IMR-90 (cell line): ENCODE results near the gene ALPK3.

ENCODE experiments used
- MXI1 ChIP-seq: IDR thresholded peaks from 2 replicates; pipeline ENCODE4 v1.6.1; 2012; ENCODE audit warnings: low read depth, mild to moderate bottlenecking, low read length, moderate library complexity, borderline replicate concordance
- POLR2A ChIP-seq: IDR thresholded peaks from 2 replicates; pipeline ENCODE4 v1.6.1; 2012; ENCODE audit warnings: mild to moderate bottlenecking, low read depth, low read length
- RCOR1 ChIP-seq: IDR thresholded peaks from 2 replicates; pipeline ENCODE4 v1.6.1; 2012; ENCODE audit warnings: mild to moderate bottlenecking, low read length, improper control_type of control experiment; ENCODE audit not compliant: insufficient replicate concordance
- SMC3 ChIP-seq: fragments of 150-350 bp; IDR thresholded peaks from 2 replicates; pipeline ENCODE4 v1.6.1; 2016; ENCODE audit warnings: low read depth, mild to moderate bottlenecking, antibody characterized with exemption, low read length, moderate library complexity
- USF2 ChIP-seq: fragments of 150-350 bp; IDR thresholded peaks from 2 replicates; pipeline ENCODE4 v1.6.1; 2017; ENCODE audit warnings: mild to moderate bottlenecking, antibody characterized with exemption, low read length, low read depth
- TF ChIP-seq, protein P1 (sequence below): conservative IDR thresholded peaks from 2 replicates; pipeline ENCODE4 v1.5.1; 2012; ENCODE audit warnings: mild to moderate bottlenecking, low read depth, low read length, improper control_type of control experiment

DNA sequence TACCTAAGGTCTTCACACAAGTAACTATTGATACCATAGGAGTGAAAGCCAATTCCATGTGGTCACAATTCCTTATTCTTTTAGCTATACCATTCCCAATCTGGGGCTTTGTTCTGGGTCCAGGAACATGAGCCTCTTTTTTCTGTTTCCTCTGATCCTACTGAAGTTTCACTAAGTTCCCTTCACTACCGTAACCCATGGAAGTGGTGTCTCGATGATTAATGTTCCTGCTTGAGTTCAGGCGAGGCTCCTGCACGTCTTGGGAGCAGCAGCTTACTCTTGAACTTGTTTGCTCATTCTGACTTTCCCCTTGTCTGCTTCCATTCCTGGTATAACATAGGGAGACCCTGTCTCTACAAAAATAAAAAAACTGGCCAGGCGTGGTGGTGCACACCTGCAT is 45.1 kb upstream of the ALPK3 start:
- TF ChIP-seq SMC3 (no peak), POLR2A (no peak), USF2 (no peak), MXI1 (no peak), RCOR1 (no peak)
- TF ChIP-seq, protein P1, sequence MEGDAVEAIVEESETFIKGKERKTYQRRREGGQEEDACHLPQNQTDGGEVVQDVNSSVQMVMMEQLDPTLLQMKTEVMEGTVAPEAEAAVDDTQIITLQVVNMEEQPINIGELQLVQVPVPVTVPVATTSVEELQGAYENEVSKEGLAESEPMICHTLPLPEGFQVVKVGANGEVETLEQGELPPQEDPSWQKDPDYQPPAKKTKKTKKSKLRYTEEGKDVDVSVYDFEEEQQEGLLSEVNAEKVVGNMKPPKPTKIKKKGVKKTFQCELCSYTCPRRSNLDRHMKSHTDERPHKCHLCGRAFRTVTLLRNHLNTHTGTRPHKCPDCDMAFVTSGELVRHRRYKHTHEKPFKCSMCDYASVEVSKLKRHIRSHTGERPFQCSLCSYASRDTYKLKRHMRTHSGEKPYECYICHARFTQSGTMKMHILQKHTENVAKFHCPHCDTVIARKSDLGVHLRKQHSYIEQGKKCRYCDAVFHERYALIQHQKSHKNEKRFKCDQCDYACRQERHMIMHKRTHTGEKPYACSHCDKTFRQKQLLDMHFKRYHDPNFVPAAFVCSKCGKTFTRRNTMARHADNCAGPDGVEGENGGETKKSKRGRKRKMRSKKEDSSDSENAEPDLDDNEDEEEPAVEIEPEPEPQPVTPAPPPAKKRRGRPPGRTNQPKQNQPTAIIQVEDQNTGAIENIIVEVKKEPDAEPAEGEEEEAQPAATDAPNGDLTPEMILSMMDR: no peak
